Cardiac muscle cell (in vitro differentiated cells and primary cell): ENCODE results near the gene MIEF1. TPM values are rescaled to one million over a fixed set of nuclear protein-coding genes. Genes with fewer than 3 reads are reported as not detected.

Source experiments
- DNase-seq, 2 donors: peaks; one replicate each; pipeline versions ENCODE4 v3.0.0 to v3.0.0-alpha.2; 2010 to 2017; ENCODE audit warnings: low read depth in 1 of 2, low spot score in 1 of 2
- H3K27ac ChIP-seq: fragments of 200-600 bp; sonication (generic); 2 replicates; pipeline ENCODE4 v1.5.1; 2016
- H3K27me3 ChIP-seq: fragments of 200-600 bp; sonication (generic); 2 replicates; pipeline ENCODE4 v1.6.0; 2016; ENCODE audit warnings: control low read depth
- H3K36me3 ChIP-seq: fragments of 200-600 bp; sonication (generic); 2 replicates; pipeline ENCODE4 v1.5.1; 2016; ENCODE audit warnings: control low read depth
- H3K4me1 ChIP-seq: fragments of 200-600 bp; sonication (generic); 2 replicates; pipeline ENCODE4 v1.8.1; 2017; ENCODE audit warnings: low read depth, mild to moderate bottlenecking, mixed run types
- H3K4me3 ChIP-seq: fragments of 200-600 bp; sonication (generic); 2 replicates; pipeline ENCODE4 v1.5.1; 2016; ENCODE audit warnings: mild to moderate bottlenecking
- H3K9me3 ChIP-seq: fragments of 200-600 bp; sonication (generic); 2 replicates; pipeline ENCODE4 v1.5.1; 2017; ENCODE audit warnings: low read depth, mild to moderate bottlenecking, control low read depth
- CTCF ChIP-seq: IDR thresholded peaks from 2 replicates; pipeline ENCODE4 v1.5.1; 2012; ENCODE audit warnings: low read depth, mild to moderate bottlenecking, low read length
- polyA plus RNA-seq: library from polyadenylated mRNA; unstranded; fragments of >200 nt; fragmentation: Nextera tagmentation; extraction: Ambion mirVana; gene quantifications from 2 replicates; pipeline ENCODE4 v1.2.1, GENCODE V29; 2016
- total RNA-seq: library from RNA; depleted of rRNA; stranded (reverse); fragments of >200 nt; gene quantifications from 2 replicates; pipeline ENCODE4 v1.2.3, GENCODE V29; 2016

MIEF1 gene
- total and polyA plus RNA-seq, 2 experiments from 2014 or later, result 29.1 to 31.2 TPM

DNA sequence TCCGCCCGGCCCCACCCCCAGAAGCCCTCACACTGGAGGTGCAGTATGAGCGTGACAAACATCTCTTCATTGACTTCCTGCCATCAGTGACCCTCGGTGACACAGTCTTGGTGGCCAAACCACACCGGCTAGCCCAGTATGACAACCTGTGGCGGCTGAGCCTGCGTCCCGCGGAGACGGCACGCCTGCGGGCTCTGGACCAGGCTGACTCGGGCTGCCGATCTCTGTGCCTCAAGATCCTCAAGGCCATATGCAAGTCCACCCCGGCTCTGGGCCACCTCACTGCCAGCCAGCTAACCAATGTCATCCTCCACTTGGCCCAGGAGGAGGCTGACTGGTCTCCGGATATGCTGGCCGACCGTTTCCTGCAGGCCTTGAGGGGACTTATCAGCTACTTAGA lies 11.7 kb downstream of the MIEF1 start:
- no peaks in the 10 kb centered on the region for H3K9me3 ChIP-seq
- peaks cover 4% of the 10 kb centered on the region for H3K4me1 ChIP-seq
- H3K27me3 ChIP-seq, result no peaks in the 10 kb centered on the region
- no peak for DNase-seq
- peak overlapping the region; percentile 2 for H3K27ac ChIP-seq
- TF ChIP-seq CTCF, result no peak
- no peak overlapping the region for H3K4me3 ChIP-seq
- peaks cover 60% of the 10 kb centered on the region for H3K36me3 ChIP-seq

DNA sequence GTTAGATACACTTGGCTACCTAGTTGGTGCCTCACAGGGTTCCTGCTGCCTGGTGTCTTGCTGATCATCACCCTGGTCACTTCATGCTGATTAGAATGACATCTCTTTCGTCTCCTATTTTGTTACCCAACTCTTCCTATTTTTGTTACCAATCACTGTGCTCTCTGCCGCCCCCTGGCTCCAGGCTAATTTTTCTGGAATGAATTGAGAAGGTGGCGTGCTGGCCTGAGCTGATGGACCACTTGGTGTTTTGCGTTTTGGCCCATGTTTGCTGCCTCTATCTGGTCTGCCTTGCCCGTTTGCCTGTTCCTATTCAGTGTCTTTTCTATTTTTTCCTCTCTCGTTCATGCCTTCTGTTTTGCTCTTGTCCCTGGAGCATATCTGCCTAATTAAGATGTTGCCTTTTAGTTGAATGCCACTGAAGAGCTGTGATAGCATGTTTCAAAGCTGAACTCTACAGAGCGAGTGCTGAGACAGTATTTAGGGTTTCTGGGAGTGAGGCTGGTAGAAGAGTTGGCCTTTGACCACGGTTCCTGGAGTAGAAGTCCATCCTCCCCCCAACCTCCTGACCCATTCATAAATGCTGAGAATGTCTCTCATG lies 12.4 kb downstream of the MIEF1 start:
- Histone ChIP-seq H3K4me3 (no peak overlapping the region), H3K36me3 (peaks cover 56% of the 10 kb centered on the region), H3K27me3 (no peaks in the 10 kb centered on the region), H3K9me3 (no peaks in the 10 kb centered on the region), H3K4me1 (peaks cover 7% of the 10 kb centered on the region), H3K27ac (no peak overlapping the region)
- TF ChIP-seq CTCF, result peak; percentile 78
- DNase-seq, result peak; percentile 58

DNA sequence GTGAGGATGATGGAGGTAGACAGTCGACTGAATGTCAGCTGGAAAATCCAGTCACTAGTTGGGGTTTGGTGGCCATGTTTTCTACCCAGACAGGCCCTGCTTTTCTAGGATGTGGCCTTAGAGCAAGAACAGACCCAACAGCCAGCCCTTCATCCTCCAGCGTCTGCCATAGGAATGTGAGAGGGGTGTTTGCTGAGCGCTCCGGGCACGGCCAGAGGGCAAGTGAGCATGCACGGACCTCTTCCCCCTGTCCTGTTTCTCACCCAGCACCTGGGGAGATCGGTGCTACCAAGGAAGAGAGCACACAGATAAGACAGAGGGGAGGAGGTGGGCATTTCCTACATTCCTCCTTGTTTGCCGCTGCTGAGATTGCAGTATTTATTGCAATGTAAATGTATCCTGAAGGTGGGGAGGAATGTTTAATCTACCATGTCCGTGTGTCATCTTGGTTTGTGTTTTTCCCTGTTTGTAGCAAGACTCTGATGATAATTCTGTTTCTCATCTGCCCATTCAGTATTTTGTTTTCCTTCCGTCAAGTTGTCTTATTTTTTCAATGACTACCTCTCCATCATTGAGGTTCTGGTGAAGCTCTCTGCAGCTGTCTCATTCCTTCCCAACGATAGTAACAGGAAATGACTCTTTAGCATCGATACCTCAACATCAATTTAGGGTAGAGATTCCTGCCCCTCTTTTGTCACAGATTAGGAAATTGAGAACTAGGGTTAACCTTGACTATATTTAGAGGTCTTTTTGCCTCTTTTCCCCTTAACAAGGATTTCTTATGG lies 13.4 kb downstream of the MIEF1 start:
- DNase-seq, result no peak
- Histone ChIP-seq H3K27ac (no peak overlapping the region), H3K4me1 (peaks cover 7% of the 10 kb centered on the region), H3K36me3 (peaks cover 48% of the 10 kb centered on the region), H3K4me3 (no peak overlapping the region), H3K27me3 (no peaks in the 10 kb centered on the region), H3K9me3 (no peaks in the 10 kb centered on the region)
- TF ChIP-seq CTCF, result no peak

DNA sequence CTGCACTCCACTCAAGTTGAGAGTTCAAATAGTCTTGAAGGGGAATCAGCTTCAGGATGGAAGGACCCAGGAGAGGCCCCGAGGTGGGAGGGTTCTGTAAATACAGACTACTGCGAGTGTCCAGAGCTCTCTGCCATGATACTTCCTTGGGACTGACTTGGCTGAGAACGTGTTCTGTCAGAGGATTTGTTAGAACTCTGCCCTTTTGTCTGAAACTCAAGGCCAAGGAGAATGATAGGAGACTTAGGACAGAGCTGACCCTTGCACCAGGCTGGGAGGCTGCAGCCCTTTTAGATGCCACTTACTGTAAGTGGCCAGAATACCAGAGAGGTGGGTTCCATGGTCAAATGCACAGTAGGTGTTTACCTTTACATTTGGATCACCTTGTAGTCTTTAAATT lies 15.4 kb downstream of the MIEF1 start:
- Histone ChIP-seq H3K9me3 (no peaks in the 10 kb centered on the region), H3K4me1 (peaks cover 18% of the 10 kb centered on the region), H3K27me3 (no peaks in the 10 kb centered on the region), H3K36me3 (peaks cover 41% of the 10 kb centered on the region), H3K27ac (peak overlapping the region; percentile 99), H3K4me3 (no peak overlapping the region)
- no peak for TF ChIP-seq CTCF
- no peak for DNase-seq

- Histone ChIP-seq H3K36me3 (peaks cover 45% of the 10 kb centered on the region), H3K4me1 (peaks cover 25% of the 10 kb centered on the region), H3K27ac (peak overlapping the region; percentile 99), H3K27me3 (no peaks in the 10 kb centered on the region), H3K9me3 (no peaks in the 10 kb centered on the region), H3K4me3 (no peak overlapping the region)
- no peak for TF ChIP-seq CTCF
- peak in 1 of 2 donors; percentile 79 for DNase-seq
These were observed 16.2 kb downstream of the MIEF1 start for GRCh38 chr22:39518144-39518786.
